WTC11 (cell line): Measurements from ENCODE around the gene HDAC7. TPM values are rescaled to one million over a fixed set of nuclear protein-coding genes. Genes with fewer than 3 reads are reported as not detected.

ENCODE experiments used
- ATAC-seq: fragments of 200-7000 bp; cut with Tn5 transposase; 2 replicates; pipeline ENCODE4 v1.10.0; 2021; ENCODE audit warnings: mild to moderate bottlenecking, moderate library complexity
- Bru-seq: library from RNA; stranded (reverse); fragments of 400-500 nt; gene quantifications from one replicate; lab custom pipeline; 2021; lab: Mats Ljungman, UMichigan
- CTCF ChIA-PET: fragments of 300-600 bp; sonication (Branson Sonifier 250); formaldehyde crosslinking; loops from one replicate; lab custom pipeline; 2021; ENCODE audit warnings: antibody characterized with exemption; lab: Charles Lee
- POLR2A ChIA-PET: fragments of 350-600 bp; sonication (Branson Sonifier 250); formaldehyde crosslinking; loops from one replicate; lab custom pipeline; 2021; ENCODE audit warnings: antibody characterized with exemption; lab: Charles Lee
- DNase-seq: peaks from one replicate; pipeline ENCODE4 v3.0.0; 2021; ENCODE audit warnings: low spot score
- H3K27ac Mint-ChIP-seq: 2 replicates; pipeline ENCODE4 v1.8.0; 2021; ENCODE audit warnings: mixed read lengths
- H3K27me3 Mint-ChIP-seq: 2 replicates; pipeline ENCODE4 v1.8.0; 2021; ENCODE audit warnings: low read depth, mild to moderate bottlenecking, moderate library complexity, mixed read lengths
- H3K36me3 Mint-ChIP-seq: 2 replicates; pipeline ENCODE4 v1.8.0; 2021; ENCODE audit warnings: mixed read lengths
- H3K4me1 Mint-ChIP-seq: 2 replicates; pipeline ENCODE4 v1.8.0; 2022; ENCODE audit warnings: mixed read lengths
- H3K4me3 Mint-ChIP-seq: 2 replicates; pipeline ENCODE4 v1.8.0; 2021; ENCODE audit warnings: mild to moderate bottlenecking, moderate library complexity, mixed read lengths
- H3K9me3 Mint-ChIP-seq: 2 replicates; pipeline ENCODE4 v1.8.0; 2021; ENCODE audit warnings: mixed read lengths
- CDX4 ChIP-seq: fragments of 250-450 bp; sonication (Bioruptor Pico); IDR thresholded peaks from 2 replicates; pipeline ENCODE4 v1.9.0; 2021; ENCODE audit warnings: moderate library complexity, mild to moderate bottlenecking, inconsistent platforms, borderline replicate concordance
- CREM ChIP-seq: sonication (generic); formaldehyde crosslinking; IDR thresholded peaks from 2 replicates; pipeline ENCODE4 v1.8.1; 2022; ENCODE audit warnings: mild to moderate bottlenecking, missing genetic modification reagents, moderate library complexity
- E2F4 ChIP-seq: sonication (generic); formaldehyde crosslinking; IDR thresholded peaks from 2 replicates; pipeline ENCODE4 v1.8.1; 2022; ENCODE audit warnings: low read depth, mild to moderate bottlenecking, moderate library complexity, missing genetic modification reagents, borderline replicate concordance
- ETV6 ChIP-seq: sonication (generic); formaldehyde crosslinking; IDR thresholded peaks from 2 replicates; pipeline ENCODE4 v1.8.1; 2022; ENCODE audit warnings: mild to moderate bottlenecking, missing genetic modification reagents
- FOXK1 ChIP-seq: sonication (generic); formaldehyde crosslinking; IDR thresholded peaks from 2 replicates; pipeline ENCODE4 v1.8.0; 2022; ENCODE audit warnings: mild to moderate bottlenecking, moderate library complexity, missing genetic modification reagents
- GTF2I ChIP-seq: fragments of 250-450 bp; sonication (Bioruptor Pico); conservative IDR thresholded peaks from 2 replicates; pipeline ENCODE4 v1.4.0; 2021; ENCODE audit warnings: mild to moderate bottlenecking
- HMGA2 ChIP-seq: fragments of 250-450 bp; sonication (Bioruptor Pico); IDR thresholded peaks from 2 replicates; pipeline ENCODE4 v1.4.0; 2021; ENCODE audit warnings: mild to moderate bottlenecking, moderate library complexity
- JAZF1 ChIP-seq: fragments of 250-450 bp; sonication (Bioruptor Pico); IDR thresholded peaks from 2 replicates; pipeline ENCODE4 v1.9.0; 2021; ENCODE audit warnings: moderate library complexity, mild to moderate bottlenecking, inconsistent platforms
- KAT7 ChIP-seq: sonication (generic); formaldehyde crosslinking; IDR thresholded peaks from 2 replicates; pipeline ENCODE4 v1.8.1; 2023; ENCODE audit warnings: missing genetic modification reagents, mild to moderate bottlenecking, borderline replicate concordance
- MXD4 ChIP-seq: fragments of 250-450 bp; sonication (Bioruptor Pico); IDR thresholded peaks from 2 replicates; pipeline ENCODE4 v1.8.0; 2021; ENCODE audit warnings: mild to moderate bottlenecking, moderate library complexity, borderline replicate concordance
- MYBL2 ChIP-seq: sonication (generic); formaldehyde crosslinking; IDR thresholded peaks from 2 replicates; pipeline ENCODE4 v1.8.1; 2023; ENCODE audit warnings: mild to moderate bottlenecking, moderate library complexity, missing genetic modification reagents
- NFATC4 ChIP-seq: fragments of 250-450 bp; sonication (Bioruptor Pico); IDR thresholded peaks from 2 replicates; pipeline ENCODE4 v1.9.0; 2021; ENCODE audit warnings: mild to moderate bottlenecking
- NFE2L1 ChIP-seq: sonication (generic); formaldehyde crosslinking; IDR thresholded peaks from 2 replicates; pipeline ENCODE4 v1.8.1; 2023; ENCODE audit warnings: missing genetic modification reagents
- NR2C2 ChIP-seq: sonication (generic); formaldehyde crosslinking; IDR thresholded peaks from 2 replicates; pipeline ENCODE4 v1.8.0; 2022; ENCODE audit warnings: mild to moderate bottlenecking, missing genetic modification reagents
- OVOL2 ChIP-seq: fragments of 250-450 bp; sonication (Bioruptor Pico); IDR thresholded peaks from 2 replicates; pipeline ENCODE4 v1.9.0; 2021; ENCODE audit warnings: mild to moderate bottlenecking, borderline replicate concordance
- SOX15 ChIP-seq: fragments of 250-450 bp; sonication (Bioruptor Pico); IDR thresholded peaks from 2 replicates; pipeline ENCODE4 v1.9.0; 2021; ENCODE audit warnings: mild to moderate bottlenecking
- TEAD1 ChIP-seq: sonication (generic); formaldehyde crosslinking; IDR thresholded peaks from 2 replicates; pipeline ENCODE4 v1.8.0; 2022; ENCODE audit warnings: mild to moderate bottlenecking, missing genetic modification reagents
- TEAD4 ChIP-seq: sonication (generic); formaldehyde crosslinking; IDR thresholded peaks from 2 replicates; pipeline ENCODE4 v1.8.0; 2022; ENCODE audit warnings: mild to moderate bottlenecking, missing genetic modification reagents
- ZNF423 ChIP-seq: fragments of 250-450 bp; sonication (Bioruptor Pico); IDR thresholded peaks from 2 replicates; pipeline ENCODE4 v2.1.2; 2022; ENCODE audit warnings: mild to moderate bottlenecking, moderate library complexity
- ZNF425 ChIP-seq: fragments of 250-450 bp; sonication (Bioruptor Pico); conservative IDR thresholded peaks from 2 replicates; pipeline ENCODE4 v1.9.0; 2021; ENCODE audit warnings: mild to moderate bottlenecking
- ZNF671 ChIP-seq: fragments of 250-450 bp; sonication (Bioruptor Pico); IDR thresholded peaks from 2 replicates; pipeline ENCODE4 v1.8.0; 2021; ENCODE audit warnings: mild to moderate bottlenecking
- long read RNA-seq, 3 experiments: library from RNA in 1 of 3; library from capped mRNA in 1 of 3; library from polyadenylated mRNA in 1 of 3; unstranded in 2 of 3; stranded (forward) in 1 of 3; transcript quantifications; one replicate each; pipeline ENCODE4 v2.0.0, GENCODE V29; 2021
- total RNA-seq: library from RNA; stranded (reverse); gene quantifications from 3 replicates; pipeline ENCODE4 v1.2.3, GENCODE V29; 2021
- TF ChIP-seq, protein P1 (sequence below): sonication (generic); formaldehyde crosslinking; IDR thresholded peaks from 2 replicates; pipeline ENCODE4 v1.8.0; 2022; ENCODE audit warnings: missing genetic modification reagents
- TF ChIP-seq, protein P2 (sequence below): sonication (generic); formaldehyde crosslinking; IDR thresholded peaks from 2 replicates; pipeline ENCODE4 v1.8.1; 2022; ENCODE audit warnings: mild to moderate bottlenecking, missing genetic modification reagents, moderate library complexity, borderline replicate concordance
- TF ChIP-seq, protein P3 (sequence below): sonication (generic); formaldehyde crosslinking; IDR thresholded peaks from 2 replicates; pipeline ENCODE4 v1.8.1; 2023; ENCODE audit warnings: mild to moderate bottlenecking, missing genetic modification reagents, moderate library complexity

HDAC7 gene
- 89.9 to 111 TPM (median 94.7 TPM) in 3 replicates for total RNA-seq
- percentile 63 among the genes with signal in this experiment for Bru-seq, nascent RNA
- long read RNA-seq, experiment 1, full-length matches to known transcripts, result 48 of 139 reads
- long read RNA-seq, experiment 1, partial matches to known transcripts, result 43 of 139 reads
- long read RNA-seq, experiment 1, other reads (novel, unspliced or antisense), result 48 of 139 reads
- long read RNA-seq, experiment 2, full-length matches to known transcripts, result 9 of 78 reads
- long read RNA-seq, experiment 2, partial matches to known transcripts, result 35 of 78 reads
- long read RNA-seq, experiment 2, other reads (novel, unspliced or antisense), result 34 of 78 reads
- long read RNA-seq, experiment 3, partial matches to known transcripts, result 1 of 2 reads
- long read RNA-seq, experiment 3, other reads (novel, unspliced or antisense), result 1 of 2 reads

DNA sequence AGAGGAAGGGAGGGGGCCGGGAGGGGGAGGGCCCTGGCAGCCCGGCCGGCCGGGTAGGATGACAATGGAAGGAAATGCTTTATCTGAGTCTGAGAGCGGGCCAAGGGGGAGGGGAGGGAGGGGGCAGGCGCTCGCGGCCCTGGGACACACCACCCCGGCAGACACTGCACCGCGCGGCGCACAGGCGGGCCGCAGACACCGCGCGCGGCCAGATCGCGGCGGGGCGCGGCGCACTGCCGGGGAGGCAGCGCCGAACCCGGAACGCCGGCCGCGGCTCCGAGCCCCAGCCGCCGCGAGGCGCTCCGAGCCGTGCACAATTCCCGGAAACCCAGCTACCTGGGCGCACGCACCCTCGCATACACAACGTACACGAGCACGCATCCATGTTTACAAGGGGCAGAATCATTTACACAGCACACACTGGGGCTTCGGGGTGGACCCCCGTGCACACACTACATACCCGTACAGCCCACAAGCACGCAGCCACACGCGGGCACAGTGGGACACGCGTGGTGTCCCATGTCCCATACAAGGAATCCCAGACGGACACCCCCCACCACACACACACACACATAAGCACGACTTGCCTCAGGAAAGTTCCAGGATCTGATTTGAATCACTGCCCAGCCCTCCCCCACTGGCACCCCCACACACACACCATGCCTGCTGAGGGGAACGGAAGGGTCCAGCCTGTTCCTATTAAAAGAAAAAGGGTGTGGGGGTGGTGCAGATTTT lies at the start of gene HDAC7:
TSS of gene HDAC7 (minus strand) at position 8 of the 735 bp plus-strand sequence. CDS start 118 bp downstream, outside the sequence.
- ChIA-PET POLR2A (interaction anchor here (0.6 to 1.7 kb wide), 9 partner anchors 8 to 673 kb away, joined by 3 to 5 read pairs (median 4); no protein-coding TSS in a partner anchor), CTCF (interaction anchor here (0.7 to 7.6 kb wide), 16 partner anchors 7 to 144 kb away, joined by 3 to 134 read pairs (median 5); partner anchors contain the start of genes RAPGEF3, TMEM106C and VDR)
- DNase-seq, result peak; percentile 74
- H3K9me3 Mint-ChIP-seq, result no peaks in the 10 kb centered on the region
- H3K27ac Mint-ChIP-seq, result peak within 1 kb of the TSS; percentile 98
- peaks cover 12% of the 10 kb centered on the region for H3K27me3 Mint-ChIP-seq
- H3K4me1 Mint-ChIP-seq, result peaks cover 59% of the 10 kb centered on the region
- ATAC-seq, result peak; percentile 51
- H3K4me3 Mint-ChIP-seq, result peak within 1 kb of the TSS; percentile 86
- no peaks in the 10 kb centered on the region for H3K36me3 Mint-ChIP-seq
- no peak for TF ChIP-seq CREM (CRISPR knock-in tag)
- peak; percentile 82; the same call in 1 of the 2 replicates for TF ChIP-seq KAT7 (CRISPR knock-in tag)
- TF ChIP-seq MXD4 (CRISPR knock-in tag), result no peak
- peak; percentile 69; the same call in 1 of the 2 replicates for TF ChIP-seq FOXK1 (CRISPR knock-in tag)
- TF ChIP-seq ZNF671 (CRISPR knock-in tag), result no peak
- TF ChIP-seq NFE2L1 (CRISPR knock-in tag), result no peak; the same call in 1 of the 2 replicates
- TF ChIP-seq, protein P1, sequence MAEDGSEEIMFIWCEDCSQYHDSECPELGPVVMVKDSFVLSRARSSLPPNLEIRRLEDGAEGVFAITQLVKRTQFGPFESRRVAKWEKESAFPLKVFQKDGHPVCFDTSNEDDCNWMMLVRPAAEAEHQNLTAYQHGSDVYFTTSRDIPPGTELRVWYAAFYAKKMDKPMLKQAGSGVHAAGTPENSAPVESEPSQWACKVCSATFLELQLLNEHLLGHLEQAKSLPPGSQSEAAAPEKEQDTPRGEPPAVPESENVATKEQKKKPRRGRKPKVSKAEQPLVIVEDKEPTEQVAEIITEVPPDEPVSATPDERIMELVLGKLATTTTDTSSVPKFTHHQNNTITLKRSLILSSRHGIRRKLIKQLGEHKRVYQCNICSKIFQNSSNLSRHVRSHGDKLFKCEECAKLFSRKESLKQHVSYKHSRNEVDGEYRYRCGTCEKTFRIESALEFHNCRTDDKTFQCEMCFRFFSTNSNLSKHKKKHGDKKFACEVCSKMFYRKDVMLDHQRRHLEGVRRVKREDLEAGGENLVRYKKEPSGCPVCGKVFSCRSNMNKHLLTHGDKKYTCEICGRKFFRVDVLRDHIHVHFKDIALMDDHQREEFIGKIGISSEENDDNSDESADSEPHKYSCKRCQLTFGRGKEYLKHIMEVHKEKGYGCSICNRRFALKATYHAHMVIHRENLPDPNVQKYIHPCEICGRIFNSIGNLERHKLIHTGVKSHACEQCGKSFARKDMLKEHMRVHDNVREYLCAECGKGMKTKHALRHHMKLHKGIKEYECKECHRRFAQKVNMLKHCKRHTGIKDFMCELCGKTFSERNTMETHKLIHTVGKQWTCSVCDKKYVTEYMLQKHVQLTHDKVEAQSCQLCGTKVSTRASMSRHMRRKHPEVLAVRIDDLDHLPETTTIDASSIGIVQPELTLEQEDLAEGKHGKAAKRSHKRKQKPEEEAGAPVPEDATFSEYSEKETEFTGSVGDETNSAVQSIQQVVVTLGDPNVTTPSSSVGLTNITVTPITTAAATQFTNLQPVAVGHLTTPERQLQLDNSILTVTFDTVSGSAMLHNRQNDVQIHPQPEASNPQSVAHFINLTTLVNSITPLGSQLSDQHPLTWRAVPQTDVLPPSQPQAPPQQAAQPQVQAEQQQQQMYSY (CRISPR knock-in tag), result no peak
- TF ChIP-seq CDX4 (CRISPR knock-in tag), result no peak
- TF ChIP-seq, protein P2, sequence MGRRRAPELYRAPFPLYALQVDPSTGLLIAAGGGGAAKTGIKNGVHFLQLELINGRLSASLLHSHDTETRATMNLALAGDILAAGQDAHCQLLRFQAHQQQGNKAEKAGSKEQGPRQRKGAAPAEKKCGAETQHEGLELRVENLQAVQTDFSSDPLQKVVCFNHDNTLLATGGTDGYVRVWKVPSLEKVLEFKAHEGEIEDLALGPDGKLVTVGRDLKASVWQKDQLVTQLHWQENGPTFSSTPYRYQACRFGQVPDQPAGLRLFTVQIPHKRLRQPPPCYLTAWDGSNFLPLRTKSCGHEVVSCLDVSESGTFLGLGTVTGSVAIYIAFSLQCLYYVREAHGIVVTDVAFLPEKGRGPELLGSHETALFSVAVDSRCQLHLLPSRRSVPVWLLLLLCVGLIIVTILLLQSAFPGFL, result no peak
- 0 out of 2 replicates have a peak, but pooled peaks have one; percentile 39 for TF ChIP-seq E2F4 (CRISPR knock-in tag)
- no peak for TF ChIP-seq ZNF425 (CRISPR knock-in tag)
- TF ChIP-seq TEAD4 (CRISPR knock-in tag), result no peak
- TF ChIP-seq NR2C2, result no peak
- TF ChIP-seq, protein P3, sequence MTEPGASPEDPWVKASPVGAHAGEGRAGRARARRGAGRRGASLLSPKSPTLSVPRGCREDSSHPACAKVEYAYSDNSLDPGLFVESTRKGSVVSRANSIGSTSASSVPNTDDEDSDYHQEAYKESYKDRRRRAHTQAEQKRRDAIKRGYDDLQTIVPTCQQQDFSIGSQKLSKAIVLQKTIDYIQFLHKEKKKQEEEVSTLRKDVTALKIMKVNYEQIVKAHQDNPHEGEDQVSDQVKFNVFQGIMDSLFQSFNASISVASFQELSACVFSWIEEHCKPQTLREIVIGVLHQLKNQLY, result no peak
- TF ChIP-seq TEAD1 (CRISPR knock-in tag), result no peak
- TF ChIP-seq ZNF423 (CRISPR knock-in tag), result no peak
- 0 out of 2 replicates have a peak, but pooled peaks have one; percentile 18 for TF ChIP-seq MYBL2
- no peak for TF ChIP-seq JAZF1 (CRISPR knock-in tag)
- TF ChIP-seq HMGA2 (CRISPR knock-in tag), result no peak
- no peak for TF ChIP-seq NFATC4 (CRISPR knock-in tag)
- TF ChIP-seq GTF2I (CRISPR knock-in tag), result no peak
- no peak for TF ChIP-seq SOX15
- no peak for TF ChIP-seq OVOL2 (CRISPR knock-in tag)
- no peak; the same call in 1 of the 2 replicates for TF ChIP-seq ETV6 (CRISPR knock-in tag)
